Fibroblast of gingiva (primary cell): Measurements from ENCODE around the gene SLC12A8.

ENCODE experiments used
- DNase-seq: peaks from one replicate; pipeline ENCODE4 v3.0.0-alpha.2; 2011; ENCODE audit warnings: low read depth

The SLC12A8 gene

GRCh38 chr3:125151916-125152315 is 60.6 kb downstream of the SLC12A8 start:
- peak; percentile 20 for DNase-seq

- DNase-seq = no peak
Measured at GRCh38 chr3:125151442-125151817, 61.1 kb downstream of the SLC12A8 start.

GRCh38 chr3:125150525-125151441 is 61.8 kb downstream of the SLC12A8 start:
- DNase-seq = no peak

- no peak for DNase-seq
Measured at GRCh38 chr3:125149462-125149861, 63.1 kb downstream of the SLC12A8 start.

- DNase-seq = no peak
Measured at GRCh38 chr3:125148836-125149235, 63.7 kb downstream of the SLC12A8 start.

GRCh38 chr3:125148016-125148812 is 64.3 kb downstream of the SLC12A8 start:
- peak; percentile 17 for DNase-seq

- DNase-seq = no peak
Measured at GRCh38 chr3:125147491-125147820, 65.1 kb downstream of the SLC12A8 start.

- DNase-seq = no peak
Measured at GRCh38 chr3:125146626-125147490, 65.7 kb downstream of the SLC12A8 start.

- DNase-seq = no peak
Measured at GRCh38 chr3:125145751-125146475, 66.6 kb downstream of the SLC12A8 start.

- DNase-seq = no peak
Measured at GRCh38 chr3:125144653-125145314, 67.8 kb downstream of the SLC12A8 start.

GRCh38 chr3:125143982-125144652 is 68.4 kb downstream of the SLC12A8 start:
- no peak for DNase-seq

- DNase-seq = no peak
Measured at GRCh38 chr3:125143538-125143937, 69.0 kb downstream of the SLC12A8 start.

GRCh38 chr3:125142940-125143339 is 69.6 kb downstream of the SLC12A8 start:
- no peak for DNase-seq

GRCh38 chr3:125142420-125142778 is 70.1 kb downstream of the SLC12A8 start:
- no peak for DNase-seq

GRCh38 chr3:125141596-125142419 is 70.7 kb downstream of the SLC12A8 start:
- no peak for DNase-seq

- DNase-seq = no peak
Measured at GRCh38 chr3:125140818-125141595, 71.5 kb downstream of the SLC12A8 start.

GRCh38 chr3:125140011-125140817 is 72.3 kb downstream of the SLC12A8 start:
- DNase-seq = peak; percentile 35

GRCh38 chr3:125139386-125139785 is 73.2 kb downstream of the SLC12A8 start:
- no peak for DNase-seq
